A204.1 (cell line): ENCODE data around the gene PPP2CA.
A peak's percentile ranks its signal among the peaks of the same experiment; 100 is the strongest.
"Not testable (repeated sequence)": the region's sequence is repeated elsewhere in the genome, so short reads cannot be mapped to it uniquely, and the experiment has no call there.

ENCODE experiments used
- FAIRE-seq: peaks from 2 replicates; lab custom pipeline; 2012; peaks lifted over from hg19 to GRCh38; lab: Jason Lieb, UNC

PPP2CA gene

DNA sequence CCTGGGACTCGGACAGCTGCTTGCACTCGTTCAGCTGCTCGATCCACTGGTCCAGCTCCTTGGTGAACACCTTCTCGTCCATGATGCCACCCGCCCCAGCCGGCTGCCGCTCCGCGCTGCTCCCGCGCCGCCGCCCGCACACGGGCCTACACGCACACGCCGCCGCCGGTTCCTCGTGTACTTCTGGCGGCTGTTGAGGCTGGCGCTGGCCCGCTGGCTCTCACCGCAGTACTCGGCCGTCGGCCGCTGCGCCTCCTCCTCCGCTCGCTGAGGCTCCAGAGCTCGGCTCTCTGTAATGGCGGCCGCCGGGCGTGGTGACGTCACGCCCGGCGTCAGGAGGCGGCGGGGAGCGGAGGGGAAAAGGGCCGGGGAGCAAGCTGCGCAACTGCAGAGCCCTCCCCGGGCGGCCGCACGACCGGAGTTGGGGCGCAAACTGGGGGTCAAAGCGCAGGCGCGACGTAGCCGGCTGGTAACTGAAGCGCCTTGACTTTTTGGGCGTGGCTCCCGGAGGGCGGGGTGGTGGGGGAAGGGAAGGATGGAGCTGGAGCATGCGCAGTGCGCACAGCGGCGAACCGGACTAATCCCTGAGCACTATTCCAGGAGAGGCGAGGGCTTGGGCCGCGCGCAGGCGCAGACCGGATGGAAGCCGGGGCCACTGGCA, at the start of gene PPP2CA:
TSS of gene PPP2CA (minus strand) at position 294 of the 661 bp plus-strand sequence. CDS start at position 82, 212 bp downstream.
- FAIRE-seq, result peak; percentile 86

DNA sequence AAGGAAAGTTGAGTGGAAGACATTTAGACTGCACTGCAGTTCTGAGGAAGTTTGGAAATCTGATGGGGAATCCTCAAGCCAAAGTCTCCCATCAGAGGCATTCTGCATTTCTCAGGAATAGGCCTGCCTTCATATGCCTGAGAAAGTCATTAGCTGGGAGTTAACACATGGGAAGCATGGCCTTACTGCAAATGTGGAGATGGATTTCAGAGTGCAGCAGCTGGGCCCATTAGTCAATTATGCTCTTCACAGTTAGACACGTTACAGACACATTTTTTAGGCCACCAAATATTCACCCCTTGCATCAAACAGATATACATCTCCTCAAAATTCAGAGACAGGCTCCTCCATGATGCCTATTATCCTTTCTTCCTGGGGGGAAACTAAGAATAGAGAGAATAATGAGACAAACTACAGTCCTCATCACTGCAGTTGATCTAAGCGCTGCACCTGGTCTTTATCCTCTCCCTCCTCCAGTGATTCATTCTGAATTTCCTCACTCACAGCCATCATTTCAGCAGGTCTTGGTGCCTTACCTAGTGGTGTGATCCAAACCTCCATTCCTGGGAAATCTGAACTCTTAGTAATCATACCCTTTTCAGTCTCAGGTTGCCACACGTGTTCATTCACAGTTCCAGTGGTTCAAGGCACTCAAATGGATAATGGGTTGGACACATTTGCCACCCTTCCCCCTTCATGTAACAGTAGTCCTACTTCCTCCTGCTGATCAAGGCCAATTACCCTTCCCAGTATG, 47.9 kb upstream of the PPP2CA start:
- FAIRE-seq, result no peak

DNA sequence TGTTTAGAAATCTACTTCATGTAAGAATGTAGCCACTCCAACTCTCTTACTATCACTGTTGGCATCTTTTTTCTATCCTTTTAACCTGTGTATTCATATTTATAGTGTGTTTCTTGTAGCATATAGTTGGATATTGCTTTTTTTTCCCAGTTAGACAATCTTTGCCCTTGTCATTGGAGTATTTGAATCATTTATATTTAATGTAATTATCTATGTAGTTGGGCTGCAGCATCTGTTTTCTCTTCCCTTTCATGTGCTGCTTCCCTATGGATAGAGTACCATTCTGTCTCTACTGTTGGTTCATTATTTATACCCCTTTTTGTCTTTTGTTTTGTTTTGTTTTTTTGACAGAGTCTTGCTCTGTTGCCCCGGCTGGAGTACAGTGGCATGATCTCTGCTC, 45.2 kb upstream of the PPP2CA start:
- FAIRE-seq, result no peak

DNA sequence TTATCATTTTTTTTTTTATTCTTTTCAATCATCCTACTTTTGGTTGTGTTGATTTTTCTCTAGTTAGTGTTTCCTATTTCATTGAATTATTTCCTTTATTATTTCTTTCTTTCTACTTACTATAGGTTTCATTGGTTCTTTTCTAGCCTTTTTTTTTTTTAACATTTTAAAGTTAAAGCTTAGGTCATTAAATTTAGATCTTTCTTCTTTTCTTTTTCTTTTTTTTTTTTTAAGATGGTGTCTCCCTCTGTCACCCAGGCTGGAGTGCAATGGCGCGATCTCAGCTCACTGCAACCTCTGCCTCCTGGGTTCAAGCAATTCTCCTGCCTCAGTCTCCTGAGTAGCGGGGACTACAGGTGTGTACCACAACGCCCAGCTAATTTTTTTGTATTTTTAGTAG, 43.0 kb upstream of the PPP2CA start:
- FAIRE-seq, result no peak

DNA sequence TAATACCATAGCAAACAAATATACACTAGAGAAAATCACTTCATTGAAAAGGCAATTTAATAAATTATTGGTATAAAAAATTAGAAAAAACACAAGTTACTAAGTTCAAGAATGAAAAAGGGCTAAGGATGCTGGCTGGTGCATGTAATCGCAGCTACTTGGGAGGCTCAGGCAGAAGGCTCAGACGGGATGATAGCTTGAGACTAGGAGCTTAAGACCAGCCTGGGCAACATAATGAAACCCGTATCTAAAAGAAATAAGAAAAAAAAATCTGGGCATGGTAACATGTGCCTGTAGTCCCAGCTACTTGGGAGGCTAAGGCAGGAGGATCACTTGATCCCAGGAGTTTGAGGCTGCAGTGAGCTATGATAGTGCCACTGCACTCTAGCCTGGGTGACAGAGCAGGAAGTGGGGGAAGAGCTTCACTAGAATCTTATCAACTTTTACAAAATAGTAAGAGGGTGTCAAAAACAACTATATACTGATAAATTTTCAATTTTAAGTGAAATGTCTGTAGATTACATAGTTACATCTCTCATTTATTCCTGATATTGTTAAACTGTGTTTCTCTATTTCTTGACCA, 42.2 kb upstream of the PPP2CA start:
- no peak for FAIRE-seq

DNA sequence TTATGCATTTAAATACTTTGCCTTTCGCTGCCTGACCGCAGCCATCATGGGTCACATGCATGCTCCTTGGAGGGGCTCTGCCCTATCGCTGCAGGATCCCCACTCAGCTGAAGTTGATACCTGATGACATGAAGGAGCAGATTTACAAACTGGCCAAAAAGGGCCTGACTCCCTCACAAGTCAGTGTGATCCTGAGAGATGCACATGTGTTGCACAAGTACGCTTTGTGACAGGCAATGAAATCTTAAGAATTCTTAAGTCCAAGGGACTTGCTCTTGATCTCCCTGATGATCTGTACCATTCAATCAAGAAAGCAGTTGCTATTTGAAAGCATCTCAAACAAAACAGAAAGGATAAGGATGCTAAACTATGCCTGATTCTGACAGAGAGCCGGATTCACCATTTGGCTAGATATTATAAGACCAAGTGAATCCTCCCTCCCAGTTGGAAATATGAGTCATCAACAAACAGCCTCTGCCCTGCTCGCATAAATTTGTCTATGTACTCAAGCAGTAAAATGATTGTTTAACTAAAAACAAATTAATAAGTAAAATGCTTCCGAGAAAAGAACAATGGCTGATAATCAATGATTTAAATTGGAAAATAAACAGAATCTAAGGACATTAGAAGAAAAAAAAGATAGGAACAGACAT, 41.6 kb upstream of the PPP2CA start:
- FAIRE-seq, result no peak

DNA sequence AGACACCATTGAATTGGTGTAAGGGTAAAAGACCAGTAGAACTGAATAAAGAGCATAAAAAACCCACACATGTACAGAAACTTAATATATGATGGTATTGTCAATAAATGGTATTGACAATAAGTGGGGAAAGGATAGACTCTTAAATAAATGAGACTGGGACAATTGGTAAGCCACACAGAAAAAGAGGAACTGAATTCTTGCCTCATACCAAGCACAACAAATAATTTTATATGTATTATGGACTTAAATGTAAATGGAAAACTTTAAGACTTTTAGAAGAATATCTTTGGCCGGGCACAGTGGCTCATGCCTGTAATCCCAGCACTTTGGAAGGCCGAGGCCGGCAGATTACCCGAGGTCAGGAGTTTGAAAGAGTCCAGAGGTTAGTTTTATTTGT, 37.9 kb upstream of the PPP2CA start:
- FAIRE-seq, result no peak

DNA sequence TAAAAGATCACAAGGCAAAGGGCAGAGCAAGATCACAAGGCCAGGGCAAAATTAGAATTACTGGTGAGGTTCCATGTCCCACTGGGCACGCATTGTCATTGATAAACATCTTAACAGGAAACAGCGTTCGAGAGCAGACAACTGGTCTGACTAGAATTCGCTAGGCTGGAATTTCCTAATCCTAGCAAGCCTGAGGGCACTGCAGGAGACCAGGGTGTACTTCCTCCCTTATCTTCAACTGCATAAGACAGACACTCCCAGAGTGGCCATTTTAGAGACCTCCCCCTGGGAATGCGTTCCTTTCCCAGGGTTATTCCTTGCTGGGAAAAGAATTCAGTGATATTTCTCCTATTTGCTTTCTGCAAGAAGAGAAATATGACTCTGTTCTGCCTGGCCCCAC, 36.8 kb upstream of the PPP2CA start:
- not testable (repeated sequence) for FAIRE-seq

DNA sequence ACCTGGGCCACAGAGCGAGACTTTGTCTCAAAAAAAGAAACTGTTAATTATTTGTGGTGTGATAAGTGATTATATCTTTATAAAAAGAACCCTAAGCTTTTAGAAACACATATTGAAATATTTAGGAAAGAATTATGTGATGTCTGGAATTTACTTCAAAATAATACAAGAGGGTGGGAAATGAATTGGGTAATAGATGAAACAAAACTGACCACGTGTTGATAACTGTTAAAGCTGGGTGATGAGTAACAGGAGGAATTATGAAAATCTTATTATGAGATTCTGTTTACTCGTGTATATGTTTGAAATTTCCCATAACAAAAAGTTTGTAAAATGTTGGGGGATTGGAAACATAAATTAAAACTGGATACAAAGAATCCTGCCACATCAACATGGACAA, 33.0 kb upstream of the PPP2CA start:
- FAIRE-seq, result no peak

DNA sequence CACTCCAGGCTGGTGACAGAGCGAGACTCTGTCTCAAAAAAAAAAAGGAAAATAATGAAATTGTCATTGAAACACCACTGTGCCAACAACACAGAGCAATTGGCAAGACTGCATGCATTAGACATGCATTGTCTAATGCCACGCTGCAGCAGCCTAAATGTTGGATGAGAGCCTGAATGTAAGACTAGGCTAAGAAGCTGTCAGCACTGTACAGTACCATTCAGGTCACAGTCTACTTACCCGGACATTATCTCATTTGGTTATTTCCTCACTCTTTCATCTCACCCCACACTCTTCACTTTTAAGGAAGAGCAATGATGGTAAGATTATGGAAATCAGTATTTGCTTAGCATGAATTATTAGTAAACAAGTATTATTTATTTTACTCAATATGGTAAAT, 31.3 kb upstream of the PPP2CA start:
- FAIRE-seq, result no peak

DNA sequence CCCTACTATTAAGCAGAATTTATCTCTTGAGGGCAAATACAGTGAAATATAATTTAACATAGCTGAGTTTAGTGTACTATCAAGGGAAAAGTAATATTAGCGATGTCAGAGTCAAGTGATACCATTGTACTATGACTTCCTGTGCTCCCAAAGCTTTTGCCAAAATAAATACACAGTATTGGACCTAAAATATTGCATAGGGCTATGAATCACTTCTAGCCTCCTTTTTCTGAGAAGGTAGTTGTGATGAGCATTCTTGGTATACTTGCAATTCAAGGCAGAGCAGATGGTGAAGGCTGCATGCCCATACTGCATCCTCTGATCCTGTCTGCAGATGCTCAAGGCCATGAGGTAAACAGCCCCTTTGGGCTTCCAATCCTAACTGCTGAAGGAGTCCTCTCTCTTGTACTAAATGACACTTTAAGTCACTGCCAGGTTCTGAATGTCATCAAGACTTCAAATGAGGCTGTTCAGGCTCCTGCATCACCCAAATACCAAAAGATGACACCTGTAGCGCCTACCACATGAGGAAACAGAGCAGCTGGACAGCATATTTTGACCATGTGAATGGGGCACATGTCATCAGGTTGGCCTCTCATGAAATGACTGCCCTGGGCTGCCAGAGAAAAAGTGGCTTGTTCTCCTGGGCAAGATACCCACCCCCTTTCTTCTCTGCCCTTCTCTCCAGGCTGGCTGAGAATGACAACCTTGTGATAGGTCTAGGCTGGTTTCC, 29.7 kb upstream of the PPP2CA start:
- FAIRE-seq, result no peak

DNA sequence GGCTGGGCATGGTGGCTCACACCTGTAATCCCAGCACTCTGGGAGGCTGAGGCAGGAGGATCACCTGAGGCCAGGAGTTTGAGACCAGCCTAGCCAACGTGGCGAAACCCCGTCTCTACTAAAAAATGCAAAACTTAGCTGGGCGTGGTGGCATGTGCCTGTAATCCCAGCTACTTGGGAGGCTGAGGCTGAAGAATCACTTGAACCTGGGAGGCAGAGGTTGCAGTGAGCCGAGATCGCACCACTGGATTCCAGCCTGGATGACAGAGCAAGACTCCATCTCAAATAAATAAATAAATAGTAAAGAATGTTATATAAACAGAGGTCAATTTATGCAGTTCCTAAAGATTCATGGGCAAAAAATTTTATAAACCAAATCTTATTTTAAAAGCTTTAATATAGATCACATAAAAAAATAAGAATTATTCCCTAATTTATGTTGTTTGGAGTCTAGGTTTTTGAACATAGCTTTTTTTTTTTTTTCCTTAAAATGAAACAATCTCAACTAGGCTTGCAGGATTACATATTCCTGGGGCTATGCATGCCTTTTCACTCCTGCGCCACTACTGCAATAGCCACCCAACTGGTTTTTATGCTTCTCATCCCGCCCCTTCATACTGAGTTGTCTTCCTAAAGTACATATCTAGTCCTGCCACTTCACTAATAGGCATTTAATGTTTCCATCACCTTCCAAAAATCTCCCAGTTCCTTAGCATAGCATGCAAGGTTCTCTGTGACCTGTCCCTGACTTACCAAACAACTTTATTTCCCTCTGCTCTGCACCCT, 27.7 kb upstream of the PPP2CA start:
- not testable (repeated sequence) for FAIRE-seq

DNA sequence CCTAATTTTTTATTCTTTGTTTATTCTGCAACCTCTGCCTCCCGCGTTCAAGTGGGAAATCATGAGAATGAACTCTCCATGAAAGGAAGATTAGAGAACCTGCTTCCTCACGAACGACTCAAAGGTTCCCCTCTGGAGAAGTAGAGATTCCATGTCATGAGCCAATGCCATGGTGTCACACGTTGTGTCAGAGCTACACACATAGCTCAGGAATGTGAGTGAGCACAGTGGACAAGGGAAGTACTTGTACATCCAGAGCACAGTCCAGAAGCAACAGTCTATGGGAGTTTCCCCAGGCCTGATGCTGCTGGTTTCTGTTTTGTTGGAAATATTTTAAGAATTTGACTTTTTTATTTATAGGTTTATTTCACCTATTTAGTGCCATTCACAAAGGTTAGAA, 26.8 kb upstream of the PPP2CA start:
- FAIRE-seq, result no peak

DNA sequence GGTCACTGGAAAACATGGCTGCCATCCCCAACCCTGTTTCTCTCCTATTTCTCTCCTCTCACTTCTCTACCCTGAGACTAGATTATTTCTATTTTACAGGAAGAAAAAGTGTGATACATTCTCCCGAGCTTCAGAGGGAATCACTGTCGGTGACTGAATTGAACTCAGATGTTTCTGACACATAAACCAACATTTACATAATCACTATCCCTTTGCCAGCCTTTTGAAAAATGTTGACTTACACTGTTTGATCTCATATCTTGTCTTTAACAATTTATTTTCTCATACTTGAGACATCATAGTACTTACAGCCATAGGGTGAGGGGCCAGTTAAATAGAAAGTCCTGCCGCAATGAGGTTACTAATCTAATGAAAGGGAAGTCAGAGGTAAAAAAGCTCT, 25.1 kb upstream of the PPP2CA start:
- no peak for FAIRE-seq

DNA sequence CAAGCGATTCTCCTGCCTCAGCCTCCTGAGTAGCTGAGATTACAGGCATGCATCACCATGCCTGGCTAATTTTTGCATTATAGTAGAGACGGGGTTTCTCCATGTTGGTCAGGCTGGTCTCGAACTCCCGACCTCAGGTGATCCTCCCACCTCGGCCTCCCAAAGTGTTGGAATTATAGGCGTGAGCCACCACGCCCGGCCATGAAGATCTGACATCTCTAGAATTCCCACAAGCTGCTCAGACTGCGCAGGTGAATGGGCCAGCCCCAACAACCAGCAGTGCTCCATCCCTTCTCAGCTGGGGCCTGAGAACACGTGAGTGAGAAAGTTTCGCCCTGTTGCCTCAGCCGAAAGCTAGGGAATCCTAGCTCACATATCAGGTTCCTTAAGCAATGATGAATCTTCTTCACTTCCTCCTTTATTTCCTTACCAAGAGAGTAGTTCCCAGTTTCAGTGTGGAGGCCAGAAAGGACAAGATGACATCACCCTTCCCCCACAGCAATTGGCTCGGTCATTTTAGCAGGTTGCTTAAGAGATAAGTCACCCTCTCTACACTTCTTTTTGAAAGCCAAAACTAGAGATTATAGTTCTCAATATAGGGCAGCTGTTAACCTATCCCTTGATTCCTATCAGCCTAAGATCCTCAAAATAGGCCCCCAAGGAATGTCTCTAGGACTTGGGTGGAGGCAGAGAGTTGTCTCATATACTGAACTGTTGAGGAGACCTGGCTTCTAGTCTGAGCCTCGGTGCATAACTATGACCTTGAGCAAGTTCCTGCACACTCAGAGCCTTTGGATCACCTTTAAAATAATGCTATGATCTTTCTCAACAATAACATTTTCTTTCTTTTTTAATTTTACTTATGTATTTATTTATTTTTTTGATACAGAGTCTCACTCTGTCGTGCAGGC, 23.9 kb upstream of the PPP2CA start:
- no peak for FAIRE-seq

DNA sequence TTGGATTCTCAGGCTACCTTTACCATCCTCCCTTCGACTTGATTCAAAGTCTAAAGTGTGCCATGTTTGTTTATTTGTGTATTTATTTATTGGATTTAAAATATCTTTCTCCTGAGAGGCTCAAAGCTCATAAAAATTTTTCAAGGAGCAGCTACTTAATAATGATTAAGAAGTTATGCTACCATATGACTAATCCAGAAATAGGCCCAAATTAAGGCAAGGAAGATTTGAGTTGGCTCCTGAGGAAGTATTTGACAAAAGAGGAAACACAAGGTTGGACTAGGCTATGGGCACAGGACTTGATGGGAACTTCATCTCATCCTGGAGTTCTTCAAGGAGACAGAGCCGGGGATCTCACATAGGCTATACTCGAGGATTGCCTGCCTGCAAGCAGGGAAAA, 22.4 kb upstream of the PPP2CA start:
- no peak for FAIRE-seq

DNA sequence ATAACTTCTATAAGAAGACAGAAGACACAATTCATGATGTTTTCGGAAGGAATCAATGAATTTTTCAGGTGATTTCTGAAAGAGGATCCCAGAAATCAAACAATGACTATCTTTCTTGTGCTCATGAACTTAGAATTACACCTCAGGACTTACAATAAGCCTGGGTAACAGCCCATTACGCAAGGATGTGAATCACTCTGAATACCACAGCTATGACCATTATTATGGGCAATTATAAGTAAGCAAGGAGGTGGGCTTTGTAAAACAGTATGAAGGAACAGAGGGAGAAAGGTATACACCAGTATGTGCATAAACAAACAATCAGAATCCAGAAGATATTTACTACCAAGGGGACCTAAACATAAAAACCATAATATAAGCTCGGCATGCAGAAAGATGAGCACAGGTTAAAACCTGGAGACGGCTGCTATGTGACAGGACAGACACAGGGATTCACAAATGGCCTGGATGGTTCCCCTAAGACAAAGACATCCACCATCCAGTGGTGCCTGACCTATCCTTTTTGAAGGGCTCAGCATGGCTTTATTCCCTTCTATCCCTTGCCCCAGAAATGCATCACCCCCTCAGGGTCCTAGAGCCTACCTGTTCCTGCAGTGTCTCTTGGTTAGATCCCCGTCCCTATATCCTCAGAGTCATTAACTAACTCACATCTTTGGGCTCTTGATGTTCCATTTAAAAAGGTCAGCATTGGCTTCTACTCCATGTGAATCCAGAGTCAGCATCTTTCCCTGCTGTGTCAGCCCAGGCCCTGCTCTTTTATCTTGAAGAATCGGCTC, 21.8 kb upstream of the PPP2CA start:
- no peak for FAIRE-seq

DNA sequence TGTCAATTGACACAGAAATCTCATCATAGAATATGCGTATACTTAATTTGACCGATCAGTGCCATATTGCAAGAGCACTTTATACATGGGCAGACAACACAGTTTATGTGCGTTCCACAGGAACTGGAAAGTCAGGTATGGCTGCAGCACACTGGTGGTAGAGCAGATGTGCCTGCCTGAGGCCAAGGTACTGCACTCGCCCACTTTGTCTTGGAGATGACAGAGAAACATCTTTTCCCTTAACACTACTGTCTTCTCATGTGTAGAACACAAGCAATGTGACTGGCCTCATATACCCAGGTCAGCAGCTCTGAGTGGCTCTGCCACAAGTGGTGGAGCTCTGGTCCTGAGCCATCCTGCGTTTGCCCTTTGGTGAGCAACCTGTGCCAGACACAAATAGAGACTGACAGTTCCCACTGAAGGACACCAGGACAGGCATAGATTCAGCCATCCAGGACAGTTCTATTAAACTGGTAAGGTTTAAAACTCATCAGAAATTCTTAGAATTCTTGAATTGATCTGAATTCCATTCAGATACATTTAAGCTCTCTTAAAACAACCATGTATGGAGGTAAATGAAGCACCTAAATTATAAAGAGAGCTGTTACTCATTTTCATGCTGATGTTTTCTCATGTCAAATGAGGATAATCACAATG, 21.0 kb upstream of the PPP2CA start:
- no peak for FAIRE-seq

DNA sequence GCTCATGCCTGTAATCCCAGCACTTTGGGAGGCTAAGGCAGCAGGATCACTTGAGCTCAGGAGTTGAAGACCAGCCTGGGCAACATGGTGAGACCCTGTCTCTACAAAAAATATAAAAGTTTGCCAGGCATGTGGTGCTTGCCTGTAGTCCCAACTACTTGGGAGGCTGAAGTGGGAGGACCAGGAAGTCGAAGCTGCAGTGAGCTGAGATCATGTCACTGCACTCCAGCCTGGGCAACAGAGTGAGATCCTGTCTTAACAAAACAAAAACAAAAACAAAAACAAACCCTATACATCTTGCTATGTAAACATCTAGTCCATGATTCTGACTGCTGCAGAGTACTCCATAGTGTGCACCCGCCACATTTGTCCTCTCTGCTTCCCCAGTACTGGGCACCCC, 19.8 kb upstream of the PPP2CA start:
- FAIRE-seq, result no peak
